ENCODE results near the gene ROBO1.
"Not testable (repeated sequence)": the region's sequence is repeated elsewhere in the genome, so short reads cannot be mapped to it uniquely, and the experiment has no call there.

Gene ROBO1

DNA sequence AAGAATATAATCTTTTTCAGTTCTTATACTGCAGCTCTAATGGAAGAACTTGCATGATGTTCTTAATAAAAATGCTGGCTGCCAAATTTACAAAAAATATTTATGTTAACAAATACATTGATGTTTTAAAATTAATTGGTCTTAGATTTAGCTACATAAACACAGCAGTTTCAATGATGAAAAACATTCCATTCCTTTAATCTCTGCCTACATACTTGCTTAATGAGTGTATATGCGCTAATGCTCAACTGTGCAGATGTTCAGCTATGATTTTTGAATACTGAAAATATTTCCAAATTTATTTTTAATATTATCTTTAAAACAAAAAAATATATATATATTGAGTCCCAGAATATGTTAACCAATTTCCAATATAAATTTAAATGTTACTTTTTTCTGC lies 867.4 kb downstream of the ROBO1 start:
- no peak for DNase-seq

DNA sequence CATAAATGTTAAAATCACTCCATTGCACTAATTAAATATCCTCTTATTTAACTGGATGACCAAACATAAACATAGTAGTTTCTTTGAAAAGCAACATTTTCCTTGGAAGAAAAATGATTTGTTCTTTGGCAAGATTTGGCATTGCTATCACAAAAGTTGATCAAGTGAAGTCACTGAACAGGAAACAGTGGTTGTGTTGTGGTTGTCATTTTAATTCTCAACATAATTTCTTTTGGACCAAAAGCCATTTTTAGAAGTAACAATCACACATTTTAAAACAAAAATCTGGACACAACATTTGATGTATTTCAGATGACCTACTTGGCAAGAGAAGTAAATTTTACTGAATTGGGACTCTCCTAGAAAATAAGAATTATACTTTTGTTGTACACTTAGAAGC lies 872.3 kb downstream of the ROBO1 start:
- no peak for DNase-seq

DNA sequence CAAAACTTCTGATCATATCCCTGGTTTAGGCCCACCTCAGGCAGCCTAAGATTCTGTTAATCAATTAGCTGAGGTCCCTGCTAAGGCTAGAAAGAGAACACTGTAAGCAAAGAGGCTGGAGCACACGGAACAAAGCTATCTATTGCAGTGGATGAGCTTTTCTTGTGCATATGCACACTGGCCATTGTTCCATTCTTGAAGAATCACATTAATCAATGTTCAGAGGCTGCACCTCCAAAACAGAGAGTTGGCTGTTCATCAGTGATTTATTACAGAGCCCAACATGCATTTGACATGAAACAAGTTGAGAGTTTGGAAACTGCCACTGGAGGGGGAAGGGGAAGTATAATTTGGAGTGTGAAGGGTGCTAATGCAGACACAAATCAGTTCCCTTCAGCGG lies 873.0 kb downstream of the ROBO1 start:
- DNase-seq, result no peak

DNA sequence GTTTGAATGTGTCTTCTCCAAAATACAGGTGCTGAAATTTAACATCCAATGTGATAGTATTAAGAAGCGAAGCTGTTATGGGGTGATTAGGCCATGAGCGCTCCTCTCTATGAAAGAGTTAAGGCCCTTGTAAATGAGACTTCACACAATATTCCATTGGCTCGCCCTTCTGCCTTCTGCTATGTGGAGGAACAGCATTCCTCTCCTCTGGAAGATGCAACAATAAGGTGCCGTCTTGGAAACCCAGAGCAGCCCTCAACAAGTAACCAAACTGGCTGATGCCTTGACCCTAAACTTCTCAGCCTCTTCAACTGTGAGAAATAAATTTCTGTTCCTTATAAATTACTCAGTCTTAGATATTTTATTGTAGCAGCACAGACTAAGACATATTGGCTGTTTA lies 874.6 kb downstream of the ROBO1 start:
- no peak for DNase-seq

DNA sequence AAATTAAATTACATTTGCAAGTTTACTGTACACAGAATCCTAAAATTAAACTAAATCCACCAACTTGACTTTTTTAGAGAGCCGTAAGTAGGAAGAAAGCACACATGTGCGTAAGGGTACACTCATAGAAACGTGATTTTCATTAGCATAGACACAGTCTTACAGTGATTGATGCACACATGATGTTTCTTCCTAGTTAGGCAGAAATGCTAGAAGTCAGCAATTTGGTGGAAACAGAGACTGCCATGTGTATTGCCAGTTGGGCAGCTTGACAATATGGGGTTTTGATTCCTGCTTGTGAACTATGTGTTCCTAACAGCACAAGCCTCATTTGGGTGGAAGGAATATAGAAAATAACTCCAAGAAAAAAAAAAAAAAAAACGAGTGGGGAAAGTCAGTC lies 878.5 kb downstream of the ROBO1 start:
- DNase-seq, result no peak

DNA sequence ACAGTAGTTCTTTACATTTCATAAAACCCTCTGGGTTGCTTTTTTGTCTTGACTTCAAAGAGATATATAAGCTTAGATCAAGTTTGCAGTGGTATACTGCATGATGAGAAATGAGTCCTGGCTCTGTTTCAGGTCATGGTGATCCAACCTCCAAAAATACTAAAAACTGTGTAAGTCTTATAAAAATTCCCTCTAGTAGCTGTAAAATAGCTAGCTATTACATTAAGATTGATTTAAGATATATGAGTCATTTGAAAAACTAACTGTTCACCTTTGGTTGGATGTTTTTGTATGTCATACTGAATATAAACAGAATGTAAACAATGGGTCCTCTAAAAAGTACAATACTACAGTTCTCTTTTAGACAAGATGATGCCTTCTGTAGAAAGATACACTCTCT lies 879.2 kb downstream of the ROBO1 start:
- DNase-seq, result no peak

DNA sequence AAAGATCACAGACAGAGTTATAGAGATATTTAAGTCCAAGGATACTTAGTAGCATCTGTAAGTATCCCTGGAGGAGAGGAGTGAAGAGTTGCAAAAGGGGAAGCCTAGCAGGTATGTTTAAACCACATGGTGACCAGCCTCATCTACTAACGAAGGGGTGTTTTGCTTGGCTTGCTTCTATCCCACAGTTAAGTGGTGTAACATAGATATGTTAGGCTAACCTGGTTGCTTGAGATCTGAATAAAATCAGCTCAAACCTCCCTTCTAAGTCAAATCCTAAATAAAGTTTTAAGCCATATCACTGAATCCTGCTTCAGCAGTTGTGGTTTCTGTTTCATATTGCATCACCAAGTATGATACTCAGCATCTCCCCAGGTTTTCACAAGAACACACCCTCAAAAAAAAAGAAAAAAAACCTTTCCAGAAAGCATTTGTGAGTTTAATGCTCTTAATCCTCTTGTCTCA lies 880.2 kb downstream of the ROBO1 start:
- no peak for DNase-seq

DNA sequence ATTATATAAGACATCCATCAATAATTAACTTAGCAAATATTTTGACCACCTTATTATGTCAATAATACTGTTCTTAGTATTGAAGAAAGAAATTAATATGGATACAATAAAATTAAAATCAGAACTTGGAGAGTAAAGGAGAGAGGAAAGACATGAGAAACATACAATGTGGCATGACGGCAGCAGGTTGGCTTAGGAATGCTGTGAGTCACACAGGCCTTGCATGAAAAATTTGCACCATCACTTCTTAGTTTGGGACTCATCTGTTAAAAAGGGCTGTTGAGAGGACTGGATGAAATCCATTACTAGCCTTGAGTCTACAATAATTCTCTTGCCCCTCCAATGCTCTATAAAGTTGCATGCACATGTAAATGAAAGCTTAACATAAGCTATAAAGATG lies 880.8 kb downstream of the ROBO1 start:
- DNase-seq, result no peak

DNA sequence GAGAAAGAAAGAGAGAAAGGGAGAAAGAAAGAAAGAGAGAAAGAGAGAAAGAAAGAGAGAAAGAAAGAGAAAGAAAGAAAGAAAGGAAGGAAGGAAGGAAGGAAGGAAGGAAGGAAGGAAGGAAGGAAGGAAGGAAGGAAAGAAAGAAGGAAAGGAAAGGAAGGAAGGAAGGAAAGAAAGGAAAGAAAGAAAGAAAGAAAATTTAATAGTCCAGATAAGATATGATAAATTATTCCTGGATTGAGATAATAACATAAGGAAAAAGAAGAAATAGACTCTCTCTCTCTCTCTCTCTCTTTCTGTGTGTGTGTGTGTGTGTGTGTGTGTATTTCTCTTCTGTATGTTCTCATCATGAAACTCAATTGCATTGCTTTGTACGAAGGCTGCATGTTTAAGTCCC lies 883.2 kb downstream of the ROBO1 start:
- not testable (repeated sequence) for DNase-seq

DNA sequence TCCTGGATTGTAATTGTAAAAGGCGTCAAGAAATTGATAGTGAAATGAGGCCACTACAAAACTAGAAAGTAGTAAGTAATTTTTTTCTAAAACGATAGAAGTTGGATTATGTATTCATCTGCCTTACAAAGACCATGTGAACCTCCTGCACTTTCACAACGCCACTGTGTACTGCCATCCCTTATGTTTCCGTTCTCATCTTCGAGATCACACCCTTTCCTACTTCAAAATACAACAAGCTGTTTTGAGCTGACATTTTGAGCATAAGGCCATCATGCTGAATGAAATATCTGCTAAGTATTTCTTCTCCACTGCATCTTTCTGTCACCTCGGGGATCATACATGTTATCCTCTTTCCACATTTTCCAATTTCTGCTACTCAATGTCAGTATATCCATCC lies 885.5 kb downstream of the ROBO1 start:
- DNase-seq, result no peak

DNA sequence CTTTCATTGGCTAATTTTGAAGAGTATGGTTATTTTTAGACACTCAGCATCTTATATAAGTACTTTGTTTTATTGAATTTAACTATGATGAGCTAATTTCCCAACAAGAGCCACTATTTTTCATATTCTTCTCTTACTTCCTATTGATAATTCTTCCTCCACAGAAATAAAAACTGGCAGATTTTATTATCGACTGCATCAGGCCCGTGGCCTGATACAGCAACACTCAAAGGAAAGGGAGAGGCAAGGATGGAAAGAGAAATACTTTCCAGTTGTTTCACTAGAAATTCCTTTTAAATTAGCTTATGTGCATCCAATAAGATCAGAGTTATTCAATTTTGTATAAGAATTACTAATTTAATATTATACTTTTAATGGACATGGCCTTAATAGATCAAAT lies 886.3 kb downstream of the ROBO1 start:
- DNase-seq, result no peak

DNA sequence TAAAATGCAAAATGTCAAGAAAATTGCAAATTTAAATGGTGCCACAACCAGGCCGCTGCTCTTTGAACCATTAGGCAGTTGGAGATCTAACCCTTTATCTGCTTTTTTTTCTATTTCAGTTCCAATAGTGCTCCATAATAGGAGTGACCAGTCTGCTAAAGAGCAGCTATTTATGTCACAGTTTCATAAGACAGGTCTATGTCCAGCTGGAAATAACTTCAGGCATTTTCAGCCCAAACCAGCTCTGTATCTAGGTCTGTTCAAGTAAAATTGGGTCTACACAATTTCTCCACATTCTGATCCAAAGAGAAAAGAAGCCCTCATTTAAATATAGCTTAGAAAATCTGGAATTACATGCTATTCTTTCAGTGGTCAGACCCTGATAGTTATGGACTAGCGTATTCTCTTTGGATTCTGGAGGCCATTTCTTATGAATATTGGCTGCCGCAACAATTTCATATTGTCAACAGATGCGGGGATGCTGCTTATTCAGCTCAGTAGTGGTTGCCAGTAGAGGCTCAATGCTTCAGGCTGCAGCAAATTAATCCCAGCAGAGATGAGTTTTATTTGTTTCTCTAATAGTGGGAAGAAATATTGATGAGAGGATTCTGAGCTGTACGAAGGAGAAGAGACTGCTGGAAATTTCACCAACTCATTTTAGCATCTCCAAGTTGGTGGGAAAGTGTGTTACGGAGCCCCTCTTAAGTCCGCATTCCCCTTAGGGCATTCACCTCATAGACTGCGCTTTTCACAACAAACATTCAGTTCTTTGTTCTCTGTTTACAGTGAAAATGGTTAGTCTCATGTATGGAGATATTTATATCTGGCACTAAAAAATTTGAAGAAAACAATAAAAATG lies 887.0 kb downstream of the ROBO1 start:
- no peak for DNase-seq

DNA sequence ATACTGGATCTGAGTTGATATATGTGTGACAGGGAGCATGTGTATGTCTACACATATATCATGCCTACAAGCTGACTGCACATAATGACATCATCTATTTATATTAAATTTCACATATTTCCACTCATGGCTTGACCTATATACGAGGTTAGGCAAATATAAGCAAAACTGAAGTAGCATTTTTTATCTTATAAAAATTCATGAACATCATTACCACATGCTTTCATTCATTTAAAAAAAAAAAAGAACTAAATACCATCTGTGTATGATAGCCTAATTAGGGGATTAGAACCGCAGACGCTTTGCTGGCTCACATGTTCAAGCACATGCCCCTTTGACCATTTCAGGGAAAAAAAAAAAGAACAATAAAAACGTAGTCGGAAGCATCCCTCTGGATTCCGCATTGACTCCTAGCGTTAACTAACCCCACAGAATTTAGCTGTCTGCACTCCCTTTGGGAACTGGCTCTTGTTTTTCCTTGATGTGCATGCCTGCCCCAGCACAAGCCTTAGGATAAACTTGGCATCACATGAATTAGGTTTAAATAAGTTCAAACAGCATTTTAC lies 888.4 kb downstream of the ROBO1 start:
- peak; percentile 40 for DNase-seq

DNA sequence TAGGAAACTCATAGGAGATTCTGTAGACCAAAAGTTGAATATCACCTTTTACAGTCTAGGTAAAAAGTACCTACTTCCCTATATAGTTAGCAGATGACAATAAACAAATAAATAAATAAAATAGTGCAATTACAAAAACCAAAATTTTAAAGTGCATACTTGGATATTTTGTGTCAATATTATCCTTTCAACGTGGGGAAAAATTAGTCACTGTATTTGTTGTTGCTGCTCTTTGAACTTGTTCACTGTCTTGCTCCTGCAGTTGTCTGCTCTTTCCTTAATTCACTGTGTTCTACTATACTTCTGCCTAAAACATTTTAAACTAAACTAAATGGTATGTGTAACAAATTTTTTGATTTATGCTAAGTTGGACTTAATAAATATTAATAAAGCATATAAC lies 889.0 kb downstream of the ROBO1 start:
- no peak for DNase-seq

DNA sequence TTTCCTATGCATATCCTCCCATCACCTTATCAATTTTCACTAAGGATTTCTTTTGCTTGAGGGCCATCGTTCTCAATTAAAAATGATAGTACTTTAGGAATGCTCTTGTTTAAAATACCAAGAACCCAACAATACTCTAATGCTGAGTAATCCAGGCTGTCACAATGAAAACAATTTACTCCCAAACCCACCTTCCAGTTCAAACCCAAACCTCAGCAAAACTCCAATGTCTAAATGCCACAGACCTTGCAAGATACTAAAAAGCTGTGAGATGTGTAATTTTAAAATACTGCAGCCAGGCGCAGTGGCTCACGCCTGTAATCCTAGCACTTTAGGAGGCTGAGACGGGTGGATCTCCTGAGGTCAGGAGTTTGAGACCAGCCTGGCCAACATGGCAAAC lies 889.8 kb downstream of the ROBO1 start:
- DNase-seq, result no peak

DNA sequence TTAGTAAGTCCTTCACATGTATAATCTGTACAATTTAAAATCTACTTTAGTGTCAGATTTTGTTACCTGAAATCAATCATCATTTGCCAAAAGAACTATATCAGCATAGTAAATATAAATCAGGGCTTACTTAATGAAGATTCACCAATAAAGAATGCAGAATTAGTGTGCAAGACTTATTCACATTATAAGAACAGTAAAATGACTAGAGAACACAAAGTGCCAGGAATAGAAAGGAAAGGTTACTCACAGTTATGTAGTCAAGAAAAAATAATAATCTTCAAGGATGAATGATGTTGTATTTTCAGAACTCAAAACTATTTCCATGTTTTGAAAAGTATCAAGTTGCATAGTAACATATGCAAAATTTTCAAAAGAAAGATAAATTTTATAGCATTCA lies 891.9 kb downstream of the ROBO1 start:
- DNase-seq, result no peak

DNA sequence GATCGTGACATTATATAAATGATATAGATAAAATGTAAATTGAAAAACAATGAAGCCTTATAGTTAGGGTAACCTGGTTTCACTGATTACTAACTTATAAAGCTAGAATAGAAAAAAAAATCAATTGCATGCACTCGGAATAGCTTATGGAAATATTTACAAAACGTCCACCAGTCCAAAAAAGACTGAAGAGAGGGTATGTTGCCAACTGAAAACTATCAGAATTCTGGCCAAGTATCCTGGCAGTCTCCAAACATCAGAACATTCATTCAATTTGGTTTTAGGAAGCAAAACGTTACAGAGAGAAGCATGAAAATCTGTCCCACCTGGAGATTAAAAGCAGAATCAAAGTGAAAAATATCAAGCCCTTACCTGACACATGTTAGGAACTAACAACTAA lies 892.4 kb downstream of the ROBO1 start:
- DNase-seq, result no peak

DNA sequence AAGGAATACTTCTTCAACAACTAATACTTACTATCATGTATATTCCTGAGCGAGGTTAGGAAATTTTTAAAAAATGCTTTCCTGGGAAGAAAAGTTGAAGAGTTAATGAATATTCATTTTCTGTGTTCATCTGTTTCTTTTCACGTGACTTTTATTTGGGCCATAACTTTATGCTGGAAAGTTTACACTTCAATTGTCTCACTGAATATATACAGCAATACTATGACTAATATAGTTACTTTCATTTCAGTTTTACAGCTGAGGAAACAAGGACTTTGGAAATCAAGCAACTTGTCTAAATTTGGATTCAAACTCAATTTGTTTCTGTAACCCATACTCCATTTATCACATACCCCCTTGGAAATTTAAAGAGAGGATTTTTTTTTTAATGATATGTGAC lies 894.2 kb downstream of the ROBO1 start:
- no peak for DNase-seq

DNA sequence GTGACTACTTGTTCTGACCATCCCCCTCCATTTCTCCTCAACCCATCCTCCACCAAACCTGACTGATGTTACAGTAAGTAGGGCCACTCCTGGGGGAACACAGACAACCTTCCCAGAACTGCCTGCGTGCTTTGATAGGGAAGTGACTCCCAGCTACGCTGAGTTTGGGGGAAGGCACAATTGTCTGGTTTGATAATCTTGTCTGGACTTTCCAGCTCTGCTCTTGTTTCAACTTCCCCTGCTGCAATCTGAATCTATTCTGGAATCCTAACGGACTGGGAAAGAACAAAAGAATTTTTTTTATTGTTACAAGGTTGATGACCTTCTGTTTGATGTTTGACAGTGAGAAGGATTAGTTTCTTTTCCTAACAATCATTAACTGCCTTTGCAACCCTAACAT lies 895.6 kb downstream of the ROBO1 start:
- DNase-seq, result no peak

DNA sequence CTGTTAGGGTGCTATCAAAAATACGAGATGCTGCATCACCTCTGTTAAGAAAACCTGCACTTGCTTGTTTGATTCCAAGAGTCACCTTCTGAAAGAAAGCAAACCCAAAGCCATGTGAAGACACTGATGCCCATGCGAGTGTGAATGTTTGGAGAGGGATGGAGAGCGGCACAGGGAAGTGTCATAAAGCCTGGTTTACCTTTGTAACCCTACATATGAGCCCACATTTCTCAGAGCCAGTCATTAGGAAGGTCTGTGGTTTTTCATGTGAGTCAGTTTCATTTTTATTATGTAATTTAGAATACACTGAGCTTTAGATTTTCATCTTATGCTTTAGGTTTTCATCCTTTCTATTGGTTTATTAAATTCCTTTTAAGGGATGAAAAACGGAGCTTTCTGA lies 896.8 kb downstream of the ROBO1 start:
- no peak for DNase-seq

DNA sequence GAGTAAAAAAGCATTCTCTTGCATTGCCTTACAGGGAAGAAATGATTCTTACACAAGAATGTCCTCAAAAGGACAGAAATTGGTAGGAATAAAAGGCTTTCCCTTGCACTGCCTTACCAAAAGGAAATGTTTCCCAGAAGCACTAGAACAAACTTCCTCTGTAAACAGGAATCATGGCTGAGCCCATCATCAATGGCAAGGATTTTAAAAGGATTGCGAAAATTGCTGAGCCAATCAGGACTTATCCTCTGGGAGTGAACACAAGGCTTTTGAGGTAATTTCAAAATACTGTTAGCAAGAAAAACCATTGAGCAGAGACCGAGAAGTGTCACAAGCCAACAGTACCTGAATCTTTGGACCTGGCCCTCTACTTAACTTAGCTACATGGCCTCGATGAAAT lies 897.3 kb downstream of the ROBO1 start:
- no peak for DNase-seq

DNA sequence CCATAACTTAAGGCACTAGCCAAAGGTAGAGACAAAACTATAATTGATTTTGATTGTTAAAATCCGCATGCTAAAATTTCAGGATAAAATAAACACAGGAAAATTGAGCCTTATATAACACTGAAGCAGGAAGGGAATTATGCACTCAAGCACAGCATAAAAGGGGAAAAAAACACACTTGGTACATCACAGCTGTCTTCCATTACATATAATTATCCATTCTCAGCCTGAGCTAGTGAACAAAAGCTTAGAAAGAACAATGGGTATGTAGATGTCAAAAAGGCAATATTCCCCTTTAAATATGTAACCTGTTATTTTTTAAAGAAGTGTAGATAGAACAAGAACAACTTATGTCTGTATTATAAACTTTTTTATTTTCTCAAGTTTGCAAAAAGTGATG lies 899.2 kb downstream of the ROBO1 start:
- DNase-seq, result peak; percentile 18

DNA sequence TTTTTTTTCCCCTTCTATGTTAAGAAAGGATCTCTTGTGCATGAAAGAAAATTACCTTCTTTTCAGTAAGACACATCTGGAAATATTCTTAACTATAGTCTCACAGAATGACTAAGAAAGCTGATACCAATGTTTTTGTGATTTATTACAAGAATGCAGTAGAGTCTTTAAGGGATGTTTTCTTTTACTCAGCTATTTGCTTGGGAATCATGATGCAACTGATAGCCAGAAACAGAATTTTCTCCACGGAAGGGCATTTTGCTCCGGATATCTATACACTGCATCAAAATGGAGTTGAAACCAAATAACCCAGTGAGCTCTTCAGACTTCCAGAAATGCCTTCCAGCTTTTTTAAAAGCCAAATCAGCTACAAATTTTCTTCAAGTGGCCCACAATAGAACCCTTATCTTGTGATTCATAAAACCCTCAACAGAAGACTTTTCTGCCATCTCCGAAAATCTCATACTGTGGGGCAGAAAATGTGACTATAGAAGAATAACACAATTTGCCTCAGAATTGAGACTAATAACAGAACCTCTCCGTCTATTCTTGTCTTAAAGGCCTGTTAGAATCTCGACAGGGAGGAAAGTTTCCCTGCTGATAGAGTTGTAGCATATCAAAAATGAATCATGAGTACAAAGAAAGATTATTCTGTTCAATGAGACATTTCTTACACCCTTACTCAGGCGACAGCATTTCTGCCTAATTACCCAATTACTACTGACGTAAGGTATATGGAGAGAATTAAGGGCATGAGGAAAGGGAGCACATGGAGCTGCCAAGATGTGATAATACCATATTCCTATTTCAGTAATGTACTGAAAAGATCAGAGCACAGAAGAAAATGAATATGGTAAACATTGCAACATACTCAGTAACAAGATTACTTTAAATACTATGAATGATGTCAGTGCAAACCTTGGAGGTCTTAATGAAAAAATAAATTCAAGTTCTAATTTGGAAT lies 900.1 kb downstream of the ROBO1 start:
- DNase-seq, result peak; percentile 5

Measured in NCI-H2171 (cell line).